HG03064 (cell line): ENCODE results near the gene ERGIC1.
"Not testable (repeated sequence)": the region's sequence is repeated elsewhere in the genome, so short reads cannot be mapped to it uniquely, and the experiment has no call there.

Experiments
- ATAC-seq: cut with Tn5 transposase; IDR thresholded peaks from one replicate; pipeline ENCODE4 v1.9.1; 2021; ENCODE audit warnings: low read depth; ENCODE audit not compliant: unreplicated experiment

The ERGIC1 gene

GRCh38 chr5:172833686-172834414 is at the start of gene ERGIC1:
TSS of gene ERGIC1 (plus strand) at chr5:172834251. CDS start at chr5:172834414, 163 bp downstream.
- ATAC-seq, result peak; percentile 75

GRCh38 chr5:172785429-172786088 is 48.5 kb upstream of the ERGIC1 start:
- ATAC-seq, result no peak

- ATAC-seq, result no peak
Measured at GRCh38 chr5:172786736-172787462, 47.2 kb upstream of the ERGIC1 start.

- not testable (repeated sequence) for ATAC-seq
Measured at GRCh38 chr5:172787538-172787937, 46.5 kb upstream of the ERGIC1 start.

GRCh38 chr5:172788771-172789686 is 45.0 kb upstream of the ERGIC1 start:
- ATAC-seq, result no peak

GRCh38 chr5:172789687-172790495 is 44.2 kb upstream of the ERGIC1 start:
- ATAC-seq, result no peak

- ATAC-seq, result no peak
Measured at GRCh38 chr5:172790496-172790889, 43.6 kb upstream of the ERGIC1 start.

- no peak for ATAC-seq
Measured at GRCh38 chr5:172791286-172791685, 42.8 kb upstream of the ERGIC1 start.

GRCh38 chr5:172791726-172792445 is 42.2 kb upstream of the ERGIC1 start:
- no peak for ATAC-seq

GRCh38 chr5:172792701-172793570 is 41.1 kb upstream of the ERGIC1 start:
- no peak for ATAC-seq

- no peak for ATAC-seq
Measured at GRCh38 chr5:172793577-172794488, 40.2 kb upstream of the ERGIC1 start.

GRCh38 chr5:172795318-172795977 is 38.6 kb upstream of the ERGIC1 start:
- ATAC-seq, result no peak

- no peak for ATAC-seq
Measured at GRCh38 chr5:172796306-172796705, 37.7 kb upstream of the ERGIC1 start.

- ATAC-seq, result no peak
Measured at GRCh38 chr5:172797771-172798191, 36.3 kb upstream of the ERGIC1 start.

GRCh38 chr5:172798422-172799215 is 35.4 kb upstream of the ERGIC1 start:
- ATAC-seq, result no peak

GRCh38 chr5:172799416-172799815 is 34.6 kb upstream of the ERGIC1 start:
- ATAC-seq, result no peak
